GM23338 (cell line): ENCODE measurements around the gene CMIP. TPM values are rescaled to one million over a fixed set of nuclear protein-coding genes. Genes with fewer than 3 reads are reported as not detected.

Source experiments
- ATAC-seq: fragments of 200-7000 bp; cut with Tn5 transposase; 3 replicates; pipeline ENCODE4 v1.9.1; 2020
- DNase-seq: peaks from one replicate; pipeline ENCODE4 v3.0.0-alpha.2; 2015; ENCODE audit warnings: low spot score
- H2AFZ ChIP-seq: fragments of 200-600 bp; sonication (generic); 2 replicates; pipeline ENCODE4 v1.8.0; 2016; ENCODE audit warnings: antibody characterized with exemption, mild to moderate bottlenecking, moderate library complexity
- H3F3A ChIP-seq: fragments of 200-600 bp; sonication (generic); replicated peaks from 2 replicates; pipeline ENCODE4 v1.8.0; 2017; ENCODE audit warnings: antibody characterized with exemption, mixed run types, low read depth
- H3K27ac ChIP-seq: fragments of 200-600 bp; sonication (generic); 2 replicates; pipeline ENCODE4 v1.6.1; 2016; ENCODE audit warnings: low read depth
- H3K27me3 ChIP-seq: fragments of 200-600 bp; sonication (generic); 2 replicates; pipeline ENCODE4 v1.8.0; 2016; ENCODE audit warnings: mild to moderate bottlenecking, mixed run types, moderate library complexity; ENCODE audit not compliant: insufficient read depth
- H3K36me3 ChIP-seq: fragments of 200-600 bp; sonication (generic); 2 replicates; pipeline ENCODE4 v1.8.0; 2016; ENCODE audit warnings: mild to moderate bottlenecking; ENCODE audit not compliant: insufficient read depth
- H3K4me1 ChIP-seq: fragments of 200-600 bp; sonication (generic); 2 replicates; pipeline ENCODE4 v1.8.0; 2016; ENCODE audit warnings: mild to moderate bottlenecking, moderate library complexity; ENCODE audit not compliant: insufficient read depth
- H3K4me2 ChIP-seq: fragments of 200-600 bp; sonication (generic); 2 replicates; pipeline ENCODE4 v1.7.1; 2017; ENCODE audit warnings: mixed run types
- H3K4me3 ChIP-seq: fragments of 200-600 bp; sonication (generic); 2 replicates; pipeline ENCODE4 v1.6.1; 2016; ENCODE audit warnings: mixed run types
- H3K79me2 ChIP-seq: fragments of 200-600 bp; sonication (generic); replicated peaks from 2 replicates; pipeline ENCODE4 v1.8.0; 2017; ENCODE audit warnings: mild to moderate bottlenecking; ENCODE audit not compliant: insufficient read depth
- H3K9me2 ChIP-seq: fragments of 200-600 bp; sonication (generic); 2 replicates; pipeline ENCODE4 v1.8.0; 2017; ENCODE audit not compliant: insufficient read depth
- H4K20me1 ChIP-seq: fragments of 200-600 bp; sonication (generic); replicated peaks from 2 replicates; pipeline ENCODE4 v1.8.0; 2017; ENCODE audit warnings: mild to moderate bottlenecking; ENCODE audit not compliant: insufficient read depth
- H3K27ac Mint-ChIP-seq: 2 replicates; pipeline ENCODE4 v1.8.0; 2020; ENCODE audit warnings: inconsistent platforms, mild to moderate bottlenecking, moderate library complexity, mixed read lengths
- H3K27me3 Mint-ChIP-seq: 3 replicates; pipeline ENCODE4 v1.8.0; 2022; ENCODE audit warnings: low read depth, mild to moderate bottlenecking, moderate library complexity, mixed read lengths, inconsistent platforms; ENCODE audit not compliant: insufficient read depth, poor library complexity
- H3K36me3 Mint-ChIP-seq: 3 replicates; pipeline ENCODE4 v1.8.0; 2021; ENCODE audit warnings: low read depth, mild to moderate bottlenecking, inconsistent platforms, moderate library complexity, mixed read lengths
- H3K4me1 Mint-ChIP-seq: 3 replicates; pipeline ENCODE4 v1.8.0; 2020; ENCODE audit warnings: mild to moderate bottlenecking, inconsistent platforms, mixed read lengths
- H3K4me3 Mint-ChIP-seq: 3 replicates; pipeline ENCODE4 v1.8.0; 2021; ENCODE audit warnings: moderate library complexity, mild to moderate bottlenecking, inconsistent platforms, mixed read lengths
- H3K9me3 Mint-ChIP-seq: 3 replicates; pipeline ENCODE4 v1.8.0; 2020; ENCODE audit warnings: moderate library complexity, mild to moderate bottlenecking, inconsistent platforms, mixed read lengths
- CREB1 ChIP-seq: fragments of 250-450 bp; sonication (Bioruptor Pico); IDR thresholded peaks from 2 replicates; pipeline ENCODE4 v1.5.0; 2020; ENCODE audit warnings: low read depth, mild to moderate bottlenecking, moderate library complexity
- EZH2 ChIP-seq: fragments of 200-600 bp; sonication (generic); IDR thresholded peaks from one replicate; pipeline ENCODE4 v1.8.0; 2017; ENCODE audit warnings: antibody characterized with exemption, mild to moderate bottlenecking, low read depth; ENCODE audit not compliant: unreplicated experiment
- EZH2phosphoT487 ChIP-seq: fragments of 200-600 bp; sonication (generic); IDR thresholded peaks from one replicate; pipeline ENCODE4 v1.8.1; 2018; ENCODE audit warnings: antibody characterized with exemption; ENCODE audit not compliant: unreplicated experiment
- NANOG ChIP-seq: IDR thresholded peaks from 2 replicates; pipeline ENCODE4 v1.6.1; 2016; ENCODE audit warnings: antibody characterized with exemption, borderline replicate concordance
- POLR2AphosphoS5 ChIP-seq: IDR thresholded peaks from 2 replicates; pipeline ENCODE4 v1.6.1; 2016; ENCODE audit warnings: antibody characterized with exemption, low read depth
- STAT1 ChIP-seq: IDR thresholded peaks from one replicate; pipeline ENCODE4 v1.6.1; 2016; ENCODE audit warnings: antibody characterized with exemption; ENCODE audit not compliant: unreplicated experiment
- ZNF114 ChIP-seq: fragments of 250-450 bp; sonication (Bioruptor Pico); IDR thresholded peaks from 2 replicates; pipeline ENCODE4 v1.5.0; 2020; ENCODE audit warnings: mild to moderate bottlenecking, moderate library complexity
- ZNF331 ChIP-seq: fragments of 250-450 bp; sonication (Bioruptor Pico); IDR thresholded peaks from 2 replicates; pipeline ENCODE4 v1.5.0; 2020; ENCODE audit warnings: low read depth, mild to moderate bottlenecking, moderate library complexity
- polyA plus RNA-seq: library from polyadenylated mRNA; unstranded; fragments of >200 nt; fragmentation: Nextera tagmentation; extraction: Ambion mirVana; gene quantifications from 2 replicates; pipeline ENCODE4 v1.2.1, GENCODE V29; 2016
- total RNA-seq: library from RNA; depleted of rRNA; stranded (reverse); fragments of >200 nt; shearing (Covaris generic); gene quantifications from 2 replicates; pipeline ENCODE4 v1.2.3, GENCODE V29; 2014
- TF ChIP-seq, protein P1 (sequence below), 2 experiments: fragments of 200-600 bp in 1 of 2; sonication (generic) in 1 of 2; conservative IDR thresholded peaks; 2 replicates each; pipeline versions ENCODE4 v1.5.1 to v1.6.1; 2016 to 2017; ENCODE audit warnings: antibody characterized with exemption in 2 of 2, low read depth in 2 of 2, mild to moderate bottlenecking in 2 of 2, moderate library complexity in 1 of 2
- TF ChIP-seq, protein P2 (sequence below): IDR thresholded peaks from one replicate; pipeline ENCODE4 v1.6.1; 2018; ENCODE audit warnings: antibody characterized with exemption; ENCODE audit not compliant: unreplicated experiment

The CMIP gene
- total and polyA plus RNA-seq, 2 experiments from 2014 or later: 9.5 to 62.3 TPM

DNA sequence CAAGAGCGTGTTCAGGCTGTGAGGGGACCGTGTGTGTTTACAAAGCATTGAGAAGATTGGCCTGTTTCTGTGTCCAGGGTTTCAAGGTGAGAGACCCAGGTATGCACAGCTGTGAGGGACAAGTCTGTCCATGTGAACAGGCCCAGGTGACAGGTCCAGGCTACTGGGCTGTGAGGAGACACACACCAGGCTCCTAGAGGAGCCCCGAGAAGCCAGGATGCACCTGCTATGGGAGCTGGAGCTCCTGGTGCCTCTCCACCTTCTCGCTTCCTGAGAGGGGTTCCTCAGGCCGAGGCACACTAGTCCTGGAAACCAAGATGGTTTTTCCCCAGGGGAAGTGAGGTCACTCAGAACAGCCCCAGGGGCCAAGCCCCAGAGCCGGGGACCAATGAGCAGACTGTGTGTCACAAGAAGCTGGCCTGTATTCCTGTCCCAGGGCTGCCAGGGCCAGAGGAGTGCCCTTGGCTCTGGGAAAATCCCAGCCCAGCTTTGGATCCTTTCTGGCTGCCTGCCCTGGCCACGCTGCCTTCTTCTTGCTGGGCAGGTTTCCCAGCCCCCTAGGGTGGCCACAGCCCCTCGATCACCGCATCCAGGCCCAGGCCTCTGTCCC is 181.0 kb downstream of the CMIP start (continued):
- TF ChIP-seq, protein P1, sequence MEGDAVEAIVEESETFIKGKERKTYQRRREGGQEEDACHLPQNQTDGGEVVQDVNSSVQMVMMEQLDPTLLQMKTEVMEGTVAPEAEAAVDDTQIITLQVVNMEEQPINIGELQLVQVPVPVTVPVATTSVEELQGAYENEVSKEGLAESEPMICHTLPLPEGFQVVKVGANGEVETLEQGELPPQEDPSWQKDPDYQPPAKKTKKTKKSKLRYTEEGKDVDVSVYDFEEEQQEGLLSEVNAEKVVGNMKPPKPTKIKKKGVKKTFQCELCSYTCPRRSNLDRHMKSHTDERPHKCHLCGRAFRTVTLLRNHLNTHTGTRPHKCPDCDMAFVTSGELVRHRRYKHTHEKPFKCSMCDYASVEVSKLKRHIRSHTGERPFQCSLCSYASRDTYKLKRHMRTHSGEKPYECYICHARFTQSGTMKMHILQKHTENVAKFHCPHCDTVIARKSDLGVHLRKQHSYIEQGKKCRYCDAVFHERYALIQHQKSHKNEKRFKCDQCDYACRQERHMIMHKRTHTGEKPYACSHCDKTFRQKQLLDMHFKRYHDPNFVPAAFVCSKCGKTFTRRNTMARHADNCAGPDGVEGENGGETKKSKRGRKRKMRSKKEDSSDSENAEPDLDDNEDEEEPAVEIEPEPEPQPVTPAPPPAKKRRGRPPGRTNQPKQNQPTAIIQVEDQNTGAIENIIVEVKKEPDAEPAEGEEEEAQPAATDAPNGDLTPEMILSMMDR (conservative IDR thresholded peaks at IDR 0.05; ENCODE audit: low read depth in 2 of 2): no peak
- TF ChIP-seq ZNF114: no peak
- TF ChIP-seq, protein P2, sequence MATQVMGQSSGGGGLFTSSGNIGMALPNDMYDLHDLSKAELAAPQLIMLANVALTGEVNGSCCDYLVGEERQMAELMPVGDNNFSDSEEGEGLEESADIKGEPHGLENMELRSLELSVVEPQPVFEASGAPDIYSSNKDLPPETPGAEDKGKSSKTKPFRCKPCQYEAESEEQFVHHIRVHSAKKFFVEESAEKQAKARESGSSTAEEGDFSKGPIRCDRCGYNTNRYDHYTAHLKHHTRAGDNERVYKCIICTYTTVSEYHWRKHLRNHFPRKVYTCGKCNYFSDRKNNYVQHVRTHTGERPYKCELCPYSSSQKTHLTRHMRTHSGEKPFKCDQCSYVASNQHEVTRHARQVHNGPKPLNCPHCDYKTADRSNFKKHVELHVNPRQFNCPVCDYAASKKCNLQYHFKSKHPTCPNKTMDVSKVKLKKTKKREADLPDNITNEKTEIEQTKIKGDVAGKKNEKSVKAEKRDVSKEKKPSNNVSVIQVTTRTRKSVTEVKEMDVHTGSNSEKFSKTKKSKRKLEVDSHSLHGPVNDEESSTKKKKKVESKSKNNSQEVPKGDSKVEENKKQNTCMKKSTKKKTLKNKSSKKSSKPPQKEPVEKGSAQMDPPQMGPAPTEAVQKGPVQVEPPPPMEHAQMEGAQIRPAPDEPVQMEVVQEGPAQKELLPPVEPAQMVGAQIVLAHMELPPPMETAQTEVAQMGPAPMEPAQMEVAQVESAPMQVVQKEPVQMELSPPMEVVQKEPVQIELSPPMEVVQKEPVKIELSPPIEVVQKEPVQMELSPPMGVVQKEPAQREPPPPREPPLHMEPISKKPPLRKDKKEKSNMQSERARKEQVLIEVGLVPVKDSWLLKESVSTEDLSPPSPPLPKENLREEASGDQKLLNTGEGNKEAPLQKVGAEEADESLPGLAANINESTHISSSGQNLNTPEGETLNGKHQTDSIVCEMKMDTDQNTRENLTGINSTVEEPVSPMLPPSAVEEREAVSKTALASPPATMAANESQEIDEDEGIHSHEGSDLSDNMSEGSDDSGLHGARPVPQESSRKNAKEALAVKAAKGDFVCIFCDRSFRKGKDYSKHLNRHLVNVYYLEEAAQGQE: no peak

DNA sequence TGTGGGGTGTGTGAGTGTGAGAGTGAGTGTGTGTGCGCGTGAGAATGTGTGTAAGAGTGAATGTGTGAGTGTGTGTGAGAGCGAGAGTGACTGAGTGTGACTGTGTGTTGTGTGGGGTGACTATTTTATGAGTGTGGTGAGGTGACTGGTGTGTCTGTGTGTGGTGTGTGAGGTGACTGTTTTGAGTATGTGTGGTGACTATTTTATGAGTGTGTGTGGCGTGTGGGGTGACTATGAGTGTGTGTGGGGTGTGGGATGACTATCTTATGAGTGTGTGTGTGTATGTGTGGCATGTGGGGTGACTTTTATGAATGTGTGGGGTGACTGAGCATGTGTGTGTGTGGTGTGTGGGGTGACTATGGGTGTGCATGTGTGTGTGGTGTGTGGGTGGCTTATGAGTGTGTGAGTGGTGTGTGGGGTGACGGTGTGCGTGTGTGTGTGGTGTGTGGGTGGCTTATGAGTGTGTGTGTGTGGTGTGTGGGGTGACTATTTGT is 181.6 kb downstream of the CMIP start:
- Histone ChIP-seq H3K4me3 (no peak overlapping the region), H3K79me2 (peaks cover 10% of the 10 kb centered on the region)
- no peak for TF ChIP-seq POLR2AphosphoS5
- TF ChIP-seq CREB1 (CRISPR knock-in tag): no peak
- no peak for TF ChIP-seq EZH2phosphoT487
- no peak for TF ChIP-seq STAT1
- TF ChIP-seq EZH2: no peak
- no peak for TF ChIP-seq NANOG
- TF ChIP-seq ZNF114: no peak
- no peak for TF ChIP-seq ZNF331
- TF ChIP-seq, protein P2: no peak

More for the DNA sequence above, 181.6 kb downstream of the CMIP start:
- DNase-seq (no peak), ATAC-seq (no peak)
- no peak overlapping the region for H3K27ac Mint-ChIP-seq
- no peak overlapping the region for H2AFZ ChIP-seq
- H3F3A ChIP-seq: no peaks in the 10 kb centered on the region
- H3K4me3 Mint-ChIP-seq: no peak overlapping the region
- peaks cover under 1% of the 10 kb centered on the region; the same call in 1 of the 3 replicates for H3K36me3 Mint-ChIP-seq
- peaks cover 13% of the 10 kb centered on the region for H3K4me1 Mint-ChIP-seq
- H3K9me3 Mint-ChIP-seq: no peaks in the 10 kb centered on the region
- no peaks in the 10 kb centered on the region for H3K9me2 ChIP-seq
- H3K27me3 ChIP-seq: no peaks in the 10 kb centered on the region
- no peak overlapping the region for H3K4me2 ChIP-seq
- H3K4me1 ChIP-seq: no peaks in the 10 kb centered on the region
- peaks cover 5% of the 10 kb centered on the region for H3K27me3 Mint-ChIP-seq
- no peaks in the 10 kb centered on the region; the same call in 1 of the 2 replicates for H4K20me1 ChIP-seq
- no peaks in the 10 kb centered on the region for H3K36me3 ChIP-seq
- H3K27ac ChIP-seq: no peak overlapping the region
